CD14-positive monocyte (primary cell): ENCODE measurements around the gene SEMA3G. TPM values are rescaled to one million over a fixed set of nuclear protein-coding genes. Genes with fewer than 3 reads are reported as not detected.

Experiments used
- DNase-seq, 3 donors: peaks; one replicate each; pipeline ENCODE4 v3.0.0-alpha.2; 2011 to 2022
- H2AFZ ChIP-seq: 2 replicates; pipeline ENCODE4 v1.6.0; 2012; ENCODE audit warnings: mild to moderate bottlenecking, low read depth, low read length, inconsistent platforms; ENCODE audit not compliant: insufficient read depth, poor library complexity, severe bottlenecking
- H3K27ac ChIP-seq, 2 donors: 1 replicate in 1 of 2; 2 replicates in 1 of 2; pipeline ENCODE4 v1.5.1; 2012 to 2013; ENCODE audit warnings: low read length in 2 of 2, control low read depth in 1 of 2, inconsistent platforms in 1 of 2, low read depth in 1 of 2, mild to moderate bottlenecking in 1 of 2
- H3K27me3 ChIP-seq, 2 donors: one replicate each; pipeline versions ENCODE4 v1.6.0 to v1.6.1; 2011 to 2013; ENCODE audit warnings: low read length in 2 of 2; ENCODE audit not compliant: control insufficient read depth in 2 of 2, insufficient read depth in 2 of 2
- H3K36me3 ChIP-seq, 2 donors: replicated peaks in 1 of 2; 1 replicate in 1 of 2; 2 replicates in 1 of 2; pipeline versions ENCODE4 v1.5.1 to v1.6.1; 2012 to 2013; ENCODE audit warnings: low read length in 2 of 2, control low read depth in 1 of 2, inconsistent platforms in 1 of 2, mild to moderate bottlenecking in 1 of 2; ENCODE audit not compliant: insufficient read depth in 2 of 2, control insufficient read depth in 1 of 2
- H3K4me1 ChIP-seq, 2 donors: 1 replicate in 1 of 2; 2 replicates in 1 of 2; pipeline versions ENCODE4 v1.5.1 to v1.6.1; 2012 to 2013; ENCODE audit warnings: low read length in 2 of 2, control low read depth in 1 of 2, inconsistent platforms in 1 of 2, mild to moderate bottlenecking in 1 of 2, moderate library complexity in 1 of 2; ENCODE audit not compliant: insufficient read depth in 2 of 2, control insufficient read depth in 1 of 2
- H3K4me2 ChIP-seq: replicated peaks from 2 replicates; pipeline ENCODE3; 2012; ENCODE audit warnings: low read length, moderate library complexity, mild to moderate bottlenecking; ENCODE audit not compliant: poor library complexity, severe bottlenecking; ENCODE audit errors: extremely low read depth
- H3K4me3 ChIP-seq, 3 experiments: fragments of 200-600 bp in 1 of 3; sonication (generic) in 1 of 3; replicated peaks in 1 of 3; 1 replicate in 2 of 3; 2 replicates in 1 of 3; pipeline ENCODE4 v1.5.1; 2011 to 2013; ENCODE audit warnings: low read length in 3 of 3, mild to moderate bottlenecking in 3 of 3, control low read depth in 2 of 3, low read depth in 2 of 3, inconsistent platforms in 1 of 3, moderate library complexity in 1 of 3
- H3K79me2 ChIP-seq: 2 replicates; pipeline ENCODE4 v1.6.0; 2012; ENCODE audit warnings: mild to moderate bottlenecking, control low read depth, inconsistent platforms, low read length, moderate library complexity; ENCODE audit not compliant: insufficient read depth
- H3K9ac ChIP-seq: 2 replicates; pipeline ENCODE4 v1.6.0; 2017; ENCODE audit warnings: low read length, mild to moderate bottlenecking; ENCODE audit not compliant: insufficient read depth, poor library complexity, severe bottlenecking
- H3K9me3 ChIP-seq, 2 donors: replicated peaks in 1 of 2; 1 replicate in 1 of 2; 2 replicates in 1 of 2; pipeline versions ENCODE4 v1.5.1 to v1.6.1; 2012 to 2013; ENCODE audit warnings: low read length in 2 of 2, control low read depth in 1 of 2; ENCODE audit not compliant: control insufficient read depth in 1 of 2, insufficient read depth in 1 of 2
- H4K20me1 ChIP-seq: 2 replicates; pipeline ENCODE4 v1.6.0; 2012; ENCODE audit warnings: mild to moderate bottlenecking, low read length, control low read depth, moderate library complexity; ENCODE audit not compliant: insufficient read depth
- H3K27ac Mint-ChIP-seq, 7 donors: one replicate each; pipeline ENCODE4 v1.8.0; 2020; ENCODE audit warnings: mild to moderate bottlenecking in 7 of 7, mixed read lengths in 7 of 7, moderate library complexity in 6 of 7, inconsistent platforms in 2 of 7
- H3K27me3 Mint-ChIP-seq, 3 donors: one replicate each; pipeline ENCODE4 v1.8.0; 2021 to 2022; ENCODE audit warnings: low read depth in 3 of 3, mild to moderate bottlenecking in 3 of 3, mixed read lengths in 3 of 3, moderate library complexity in 3 of 3, inconsistent platforms in 1 of 3
- H3K36me3 Mint-ChIP-seq, 2 donors: one replicate each; pipeline ENCODE4 v1.8.0; 2020; ENCODE audit warnings: mixed read lengths in 2 of 2, inconsistent platforms in 1 of 2, mild to moderate bottlenecking in 1 of 2
- H3K4me1 Mint-ChIP-seq: one replicate; pipeline ENCODE4 v1.8.0; 2020; ENCODE audit warnings: mild to moderate bottlenecking, mixed read lengths
- H3K4me3 Mint-ChIP-seq, 2 donors: one replicate each; pipeline ENCODE4 v1.8.0; 2020; ENCODE audit warnings: mild to moderate bottlenecking in 2 of 2, mixed read lengths in 2 of 2, moderate library complexity in 1 of 2
- H3K9me3 Mint-ChIP-seq, 7 donors: one replicate each; pipeline ENCODE4 v1.8.0; 2020 to 2022; ENCODE audit warnings: mixed read lengths in 7 of 7, mild to moderate bottlenecking in 6 of 7, moderate library complexity in 6 of 7, inconsistent platforms in 2 of 7
- WGBS: methylation state at CpG from one replicate; pipeline ENCODE4 v1.1.5; 2013; ENCODE audit warnings: missing lambda C conversion rate; ENCODE audit not compliant: insufficient coverage; 5-methylcytosine and 5-hydroxymethylcytosine counted together
- intact Hi-C, 2 donors: fragments of 100-400 bp; cut with micrococcal nuclease; formaldehyde crosslinking; loops; one replicate each; pipeline versions ENCODE4 v1.15.0 to v1.15.1; 2023
- polyA plus RNA-seq, 3 donors: library from polyadenylated mRNA; depleted of rRNA in 1 of 3; unstranded in 2 of 3; stranded (reverse) in 1 of 3; fragments of 300-500 nt in 2 of 3; fragments of >200 nt in 1 of 3; fragmentation: Illumina TruSeq in 2 of 3; gene quantifications; 1 replicate in 2 of 3; 2 replicates in 1 of 3; pipeline ENCODE4 v1.2.3, GENCODE V29; 2012 to 2021
- TF ChIP-seq, protein P1 (sequence below): fragments of 200-600 bp; IDR thresholded peaks from one replicate; pipeline ENCODE4 v1.8.0; 2022; ENCODE audit warnings: antibody characterized with exemption, mild to moderate bottlenecking

The SEMA3G gene
- polyA plus RNA-seq, 3 donors, result 0.03 TPM; not detected in 2

DNA sequence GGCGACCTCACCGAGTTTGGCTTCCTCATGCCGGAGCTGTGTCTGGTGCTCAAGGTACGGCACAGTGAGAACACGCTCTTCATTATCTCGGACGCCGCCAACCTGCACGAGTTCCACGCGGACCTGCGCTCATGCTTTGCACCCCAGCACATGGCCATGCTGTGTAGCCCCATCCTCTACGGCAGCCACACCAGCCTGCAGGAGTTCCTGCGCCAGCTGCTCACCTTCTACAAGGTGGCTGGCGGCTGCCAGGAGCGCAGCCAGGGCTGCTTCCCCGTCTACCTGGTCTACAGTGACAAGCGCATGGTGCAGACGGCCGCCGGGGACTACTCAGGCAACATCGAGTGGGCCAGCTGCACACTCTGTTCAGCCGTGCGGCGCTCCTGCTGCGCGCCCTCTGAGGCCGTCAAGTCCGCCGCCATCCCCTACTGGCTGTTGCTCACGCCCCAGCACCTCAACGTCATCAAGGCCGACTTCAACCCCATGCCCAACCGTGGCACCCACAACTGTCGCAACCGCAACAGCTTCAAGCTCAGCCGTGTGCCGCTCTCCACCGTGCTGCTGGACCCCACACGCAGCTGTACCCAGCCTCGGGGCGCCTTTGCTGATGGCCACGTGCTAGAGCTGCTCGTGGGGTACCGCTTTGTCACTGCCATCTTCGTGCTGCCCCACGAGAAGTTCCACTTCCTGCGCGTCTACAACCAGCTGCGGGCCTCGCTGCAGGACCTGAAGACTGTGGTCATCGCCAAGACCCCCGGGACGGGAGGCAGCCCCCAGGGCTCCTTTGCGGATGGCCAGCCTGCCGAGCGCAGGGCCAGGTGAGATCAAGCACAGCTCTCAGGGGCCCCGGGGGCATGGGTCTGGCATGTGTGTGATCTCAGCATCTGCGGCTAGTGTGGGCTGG, 43.1 kb upstream of the SEMA3G start:
- peak overlapping the region in 1 of 7 donors; percentile 62 for H3K27ac Mint-ChIP-seq
- no peaks in the 10 kb centered on the region for H3K9me3 ChIP-seq

DNA sequence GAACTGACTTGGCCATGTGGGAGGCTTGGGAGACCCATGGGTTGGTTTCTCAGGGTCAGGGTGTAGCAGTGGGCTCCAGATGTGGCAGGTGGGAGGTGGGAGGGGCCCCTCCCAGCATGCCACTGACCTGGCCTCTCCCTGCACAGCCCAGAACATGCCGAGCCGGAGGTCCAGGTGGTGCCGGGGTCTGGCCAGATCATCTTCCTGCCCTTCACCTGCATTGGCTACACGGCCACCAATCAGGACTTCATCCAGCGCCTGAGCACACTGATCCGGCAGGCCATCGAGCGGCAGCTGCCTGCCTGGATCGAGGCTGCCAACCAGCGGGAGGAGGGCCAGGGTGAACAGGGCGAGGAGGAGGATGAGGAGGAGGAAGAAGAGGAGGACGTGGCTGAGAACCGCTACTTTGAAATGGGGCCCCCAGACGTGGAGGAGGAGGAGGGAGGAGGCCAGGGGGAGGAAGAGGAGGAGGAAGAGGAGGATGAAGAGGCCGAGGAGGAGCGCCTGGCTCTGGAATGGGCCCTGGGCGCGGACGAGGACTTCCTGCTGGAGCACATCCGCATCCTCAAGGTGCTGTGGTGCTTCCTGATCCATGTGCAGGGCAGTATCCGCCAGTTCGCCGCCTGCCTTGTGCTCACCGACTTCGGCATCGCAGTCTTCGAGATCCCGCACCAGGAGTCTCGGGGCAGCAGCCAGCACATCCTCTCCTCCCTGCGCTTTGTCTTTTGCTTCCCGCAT, 42.3 kb upstream of the SEMA3G start:
- WGBS, result 91% methylated on average over 31 of the region's 31 CpGs
- H3K4me3 Mint-ChIP-seq, result no peak overlapping the region
- DNase-seq, result no peak

More for the DNA sequence above, 43.1 kb upstream of the SEMA3G start:
- peaks cover 80 to 90% of the 10 kb centered on the region in 2 donors for H3K36me3 Mint-ChIP-seq
- peaks cover 0 to 5% (median 0%) of the 10 kb centered on the region in 3 donors for H3K27me3 Mint-ChIP-seq
- WGBS, result 97% methylated on average over 54 of the region's 59 CpGs
- H3K79me2 ChIP-seq, result peaks cover 6% of the 10 kb centered on the region
- peaks cover 0 to 3% (median 0%) of the 10 kb centered on the region in 7 donors for H3K9me3 Mint-ChIP-seq
- intact Hi-C loops, result no loop called here
- H3K4me1 ChIP-seq, result peaks cover 35 to 47% of the 10 kb centered on the region in 2 donors
- DNase-seq, result no peak
- H3K4me1 Mint-ChIP-seq, result peaks cover 44% of the 10 kb centered on the region
- H3K27me3 ChIP-seq, result no peaks in the 10 kb centered on the region
- H3K4me3 Mint-ChIP-seq, result no peak overlapping the region
- no peak overlapping the region for H3K4me2 ChIP-seq
- H2AFZ ChIP-seq, result no peak overlapping the region
- no peaks in the 10 kb centered on the region for H4K20me1 ChIP-seq
- no peak overlapping the region for H3K9ac ChIP-seq
- TF ChIP-seq, protein P1, sequence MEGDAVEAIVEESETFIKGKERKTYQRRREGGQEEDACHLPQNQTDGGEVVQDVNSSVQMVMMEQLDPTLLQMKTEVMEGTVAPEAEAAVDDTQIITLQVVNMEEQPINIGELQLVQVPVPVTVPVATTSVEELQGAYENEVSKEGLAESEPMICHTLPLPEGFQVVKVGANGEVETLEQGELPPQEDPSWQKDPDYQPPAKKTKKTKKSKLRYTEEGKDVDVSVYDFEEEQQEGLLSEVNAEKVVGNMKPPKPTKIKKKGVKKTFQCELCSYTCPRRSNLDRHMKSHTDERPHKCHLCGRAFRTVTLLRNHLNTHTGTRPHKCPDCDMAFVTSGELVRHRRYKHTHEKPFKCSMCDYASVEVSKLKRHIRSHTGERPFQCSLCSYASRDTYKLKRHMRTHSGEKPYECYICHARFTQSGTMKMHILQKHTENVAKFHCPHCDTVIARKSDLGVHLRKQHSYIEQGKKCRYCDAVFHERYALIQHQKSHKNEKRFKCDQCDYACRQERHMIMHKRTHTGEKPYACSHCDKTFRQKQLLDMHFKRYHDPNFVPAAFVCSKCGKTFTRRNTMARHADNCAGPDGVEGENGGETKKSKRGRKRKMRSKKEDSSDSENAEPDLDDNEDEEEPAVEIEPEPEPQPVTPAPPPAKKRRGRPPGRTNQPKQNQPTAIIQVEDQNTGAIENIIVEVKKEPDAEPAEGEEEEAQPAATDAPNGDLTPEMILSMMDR, result no peak
- H3K27ac ChIP-seq, result no peak overlapping the region
- no peak overlapping the region for H3K4me3 ChIP-seq
- peaks cover 57 to 86% of the 10 kb centered on the region in 2 donors for H3K36me3 ChIP-seq

More for the DNA sequence above, 42.3 kb upstream of the SEMA3G start:
- Histone ChIP-seq H3K9me3 (no peaks in the 10 kb centered on the region), H3K4me1 (peaks cover 27 to 39% of the 10 kb centered on the region in 2 donors), H2AFZ (no peak overlapping the region), H3K4me3 (no peak overlapping the region), H3K9ac (no peak overlapping the region), H3K4me2 (no peak overlapping the region), H3K36me3 (peaks cover 58 to 86% of the 10 kb centered on the region in 2 donors), H4K20me1 (no peaks in the 10 kb centered on the region), H3K79me2 (peaks cover 6% of the 10 kb centered on the region), H3K27me3 (no peaks in the 10 kb centered on the region), H3K27ac (no peak overlapping the region)
- Mint-ChIP-seq H3K4me1 (peaks cover 36% of the 10 kb centered on the region), H3K27me3 (peaks cover 0 to 5% (median 0%) of the 10 kb centered on the region in 3 donors), H3K36me3 (peaks cover 80 to 90% of the 10 kb centered on the region in 2 donors), H3K9me3 (peaks cover 0 to 3% (median 0%) of the 10 kb centered on the region in 7 donors), H3K27ac (peak overlapping the region in 2 of 7 donors; percentile 11 to 62)
- intact Hi-C loops, result no loop called here
- TF ChIP-seq, protein P1, result no peak
